K562 (cell line): Measurements from ENCODE around the gene SPTLC2. TPM values are rescaled to one million over a fixed set of nuclear protein-coding genes. Genes with fewer than 3 reads are reported as not detected.

Experiments
- ATAC-seq: fragments of 200-7000 bp; cut with Tn5 transposase; 3 replicates; pipeline ENCODE4 v1.9.1; 2020; ENCODE audit warnings: moderate library complexity
- BruUV-seq: library from RNA; stranded (reverse); fragments of 400-500 nt; replicated peaks from 2 replicates; lab custom pipeline; 2021; lab: Mats Ljungman, UMichigan
- CTCF ChIA-PET: fragments of 300-600 bp; formaldehyde crosslinking; extraction: SDS; loops from one replicate; lab custom pipeline; 2021; ENCODE audit warnings: low intra/inter-chr PET ratio; lab: Yijun Ruan, JAX
- POLR2A ChIA-PET: fragments of 300-600, 350-650 bp; sonication (Branson Sonifier 250); formaldehyde crosslinking; extraction: SDS; loops from one replicate; lab custom pipeline; 2021; ENCODE audit warnings: antibody characterized with exemption, inconsistent platforms; lab: Yijun Ruan, JAX
- DNase-seq, 4 experiments: peaks; one replicate each; pipeline versions ENCODE4 v3.0.0 to v3.0.0-alpha.2; 2011 to 2018; ENCODE audit warnings: low spot score in 3 of 4, mixed read lengths in 3 of 4; ENCODE audit errors: extremely low read depth in 1 of 4
- FAIRE-seq: peaks from 2 replicates; lab custom pipeline; 2011; peaks lifted over from hg19 to GRCh38; lab: Jason Lieb, UNC
- H2AFZ ChIP-seq: 2 replicates; pipeline ENCODE4 v1.6.0; 2011; ENCODE audit warnings: low read depth, low read length, control low read depth, inconsistent platforms
- H3K27ac ChIP-seq: fragments of 200-600 bp; 3 replicates; pipeline ENCODE4 v1.8.0; 2011; ENCODE audit warnings: low read depth, mild to moderate bottlenecking, control low read depth, inconsistent platforms, low read length, moderate library complexity, mixed read lengths; ENCODE audit errors: extremely low read depth
- H3K27me3 ChIP-seq, 2 experiments: fragments of 300-600 bp in 1 of 2; 2 replicates in 1 of 2; 3 replicates in 1 of 2; pipeline versions ENCODE4 v1.6.0 to v1.8.0; 2011; ENCODE audit warnings: inconsistent platforms in 2 of 2, low read length in 2 of 2, mild to moderate bottlenecking in 1 of 2, mixed read lengths in 1 of 2, moderate library complexity in 1 of 2; ENCODE audit not compliant: control insufficient read depth in 2 of 2, insufficient read depth in 2 of 2
- H3K36me3 ChIP-seq: fragments of 300-600 bp; 3 replicates; pipeline ENCODE4 v1.8.0; 2011; ENCODE audit warnings: mild to moderate bottlenecking, low read length, inconsistent platforms; ENCODE audit not compliant: control insufficient read depth, insufficient read depth
- H3K4me1 ChIP-seq, 2 experiments: fragments of 200-600 bp in 1 of 2; replicated peaks in 1 of 2; 2 replicates in 1 of 2; 3 replicates in 1 of 2; pipeline versions ENCODE4 v1.5.1 to v1.8.0; 2011; ENCODE audit warnings: inconsistent platforms in 2 of 2, low read length in 2 of 2, mild to moderate bottlenecking in 1 of 2, mixed read lengths in 1 of 2, moderate library complexity in 1 of 2; ENCODE audit not compliant: control insufficient read depth in 2 of 2, insufficient read depth in 2 of 2
- H3K4me2 ChIP-seq: 2 replicates; pipeline ENCODE4 v1.6.1; 2011; ENCODE audit warnings: low read length, control low read depth, inconsistent platforms, mixed read lengths; ENCODE audit not compliant: insufficient read depth
- H3K4me3 ChIP-seq: fragments of 200-600 bp; sonication (generic), shearing (Covaris generic); 2 replicates; pipeline ENCODE4 v1.5.1; 2016; ENCODE audit warnings: control low read depth, inconsistent platforms
- H3K79me2 ChIP-seq: fragments of 200-600 bp; 3 replicates; pipeline ENCODE4 v1.8.0; 2011; ENCODE audit warnings: low read length, inconsistent platforms; ENCODE audit not compliant: control insufficient read depth, insufficient read depth
- H3K9ac ChIP-seq, 2 experiments: 2 replicates each; pipeline versions ENCODE4 v1.6.0 to v1.6.1; 2011; ENCODE audit warnings: low read depth in 2 of 2, low read length in 2 of 2, control low read depth in 1 of 2, inconsistent platforms in 1 of 2, mild to moderate bottlenecking in 1 of 2, mixed read lengths in 1 of 2; ENCODE audit not compliant: insufficient read depth in 1 of 2
- H3K9me1 ChIP-seq: one replicate; pipeline ENCODE4 v1.6.0; 2011; ENCODE audit warnings: inconsistent platforms, mild to moderate bottlenecking, low read length, moderate library complexity; ENCODE audit not compliant: control insufficient read depth, insufficient read depth
- H3K9me3 ChIP-seq: replicated peaks from 2 replicates; pipeline ENCODE4 v1.5.1; 2011; ENCODE audit warnings: low read depth, low read length, inconsistent platforms; ENCODE audit not compliant: control insufficient read depth, insufficient read depth
- H4K20me1 ChIP-seq: replicated peaks from 2 replicates; pipeline ENCODE4 v1.6.1; 2011; ENCODE audit warnings: low read length, inconsistent platforms, mixed read lengths; ENCODE audit not compliant: control insufficient read depth, insufficient read depth
- BDP1 ChIP-seq: IDR thresholded peaks from 3 replicates; pipeline ENCODE4 v1.6.1; 2011; ENCODE audit not compliant: insufficient read length, insufficient read depth
- CHD2 ChIP-seq: IDR thresholded peaks from 2 replicates; pipeline ENCODE4 v1.6.1; 2011; ENCODE audit warnings: low read depth, low read length
- KDM4B ChIP-seq, 2 experiments: fragments of 450-650 bp in 1 of 2; sonication (generic) in 1 of 2; IDR thresholded peaks; 2 replicates each; pipeline ENCODE4 v1.6.1; 2016 to 2017; ENCODE audit warnings: borderline replicate concordance in 2 of 2, antibody characterized with exemption in 1 of 2, low read depth in 1 of 2, mild to moderate bottlenecking in 1 of 2
- KLF6 ChIP-seq: fragments of 250-450 bp; sonication (Bioruptor Pico); IDR thresholded peaks from 2 replicates; pipeline ENCODE4 v1.4.0; 2020; ENCODE audit warnings: mild to moderate bottlenecking, moderate library complexity, borderline replicate concordance
- POLR3A ChIP-seq: IDR thresholded peaks from 2 replicates; pipeline ENCODE4 v1.6.1; 2011; ENCODE audit warnings: borderline replicate concordance, mild to moderate bottlenecking, moderate library complexity; ENCODE audit not compliant: insufficient read length, insufficient read depth; ENCODE audit errors: extremely low read depth
- SFPQ ChIP-seq: fragments of 200-400 bp; formaldehyde crosslinking; IDR thresholded peaks from 2 replicates; pipeline ENCODE4 v1.6.1; 2017; ENCODE audit warnings: mild to moderate bottlenecking, low read depth, low read length, moderate library complexity
- SP2 ChIP-seq: IDR thresholded peaks from 2 replicates; pipeline ENCODE4 v1.6.1; 2011; ENCODE audit warnings: mild to moderate bottlenecking, low read depth, low read length, moderate library complexity; ENCODE audit not compliant: poor library complexity, severe bottlenecking; ENCODE audit errors: extremely low read depth
- SPI1 ChIP-seq: IDR thresholded peaks from 2 replicates; pipeline ENCODE4 v1.6.1; 2011; ENCODE audit warnings: low read depth, low read length, control low read depth, borderline replicate concordance
- SRF ChIP-seq, 2 experiments: fragments of 250-450, 450-650 bp in 1 of 2; sonication (Bioruptor Pico) in 1 of 2; sonication (generic) in 1 of 2; formaldehyde crosslinking; IDR thresholded peaks; 2 replicates each; pipeline versions ENCODE4 v1.5.0 to v1.5.1; 2020 to 2022; ENCODE audit warnings: mild to moderate bottlenecking in 1 of 2, missing genetic modification reagents in 1 of 2
- TAF9B ChIP-seq: fragments of 450-650 bp; IDR thresholded peaks from 2 replicates; pipeline ENCODE4 v1.6.1; 2018; ENCODE audit warnings: mild to moderate bottlenecking; ENCODE audit not compliant: partially characterized antibody
- ZEB2 ChIP-seq: fragments of 450-650 bp; IDR thresholded peaks from 2 replicates; pipeline ENCODE4 v1.6.1; 2016
- ZFX ChIP-seq: sonication (generic); formaldehyde crosslinking; IDR thresholded peaks from 2 replicates; pipeline ENCODE4 v1.8.0; 2022; ENCODE audit warnings: mild to moderate bottlenecking, missing genetic modification reagents, moderate library complexity
- ZNF140 ChIP-seq: fragments of 250-450 bp; sonication (Bioruptor Pico); IDR thresholded peaks from 2 replicates; pipeline ENCODE4 v1.8.0; 2021; ENCODE audit warnings: moderate library complexity, mild to moderate bottlenecking, inconsistent platforms
- WGBS: fragments of 100-300 bp; shearing (Covaris generic); methylation state at CpG from one replicate; pipeline ENCODE4 v1.1.6; 2016; ENCODE audit warnings: low coverage, mixed read lengths; ENCODE audit not compliant: insufficient coverage; ENCODE audit errors: missing lambda C conversion rate; 5-methylcytosine and 5-hydroxymethylcytosine counted together
- in situ Hi-C: fragments of 300-500 bp; cut with MboI; formaldehyde crosslinking; loops from 4 replicates; pipeline ENCODE4 v1.15.0; 2018; ENCODE audit warnings: inconsistent platforms, mixed read lengths
- intact Hi-C: fragments of 100-400 bp; cut with micrococcal nuclease; formaldehyde crosslinking; loops from 2 replicates; pipeline ENCODE4 v1.14.2; 2022
- polyA plus RNA-seq, 8 experiments: library from polyadenylated mRNA; depleted of rRNA in 4 of 8; stranded (reverse) in 5 of 8; unstranded in 3 of 8; fragments of >200 nt; fragmentation: Nextera tagmentation in 2 of 8; fragmentation: Illumina TruSeq in 1 of 8; extraction: Ambion mirVana in 2 of 8; extraction: Trizol in 1 of 8; gene quantifications; 2 replicates each; pipeline versions ENCODE4 v1.2.1 to v1.2.3, GENCODE V29; 2011 to 2014; ENCODE audit warnings: inconsistent platforms in 1 of 8, missing spikeins in 1 of 8
- total RNA-seq, 7 experiments: library from RNA; depleted of rRNA in 6 of 7; stranded (reverse); fragments of >200 nt in 6 of 7; fragmentation: Illumina TruSeq in 2 of 7; extraction: Trizol in 2 of 7; gene quantifications; 2 replicates each; pipeline versions ENCODE4 v1.2.1 to v1.2.3, GENCODE V29; 2011 to 2021; ENCODE audit warnings: low replicate concordance in 1 of 7

The SPTLC2 gene
- total and polyA plus RNA-seq, 9 of the 15 experiments (the other 6 are each of a cell fraction or from before 2014, with no cell fraction given): 4.5 to 30.4 (median 14.0) TPM

DNA sequence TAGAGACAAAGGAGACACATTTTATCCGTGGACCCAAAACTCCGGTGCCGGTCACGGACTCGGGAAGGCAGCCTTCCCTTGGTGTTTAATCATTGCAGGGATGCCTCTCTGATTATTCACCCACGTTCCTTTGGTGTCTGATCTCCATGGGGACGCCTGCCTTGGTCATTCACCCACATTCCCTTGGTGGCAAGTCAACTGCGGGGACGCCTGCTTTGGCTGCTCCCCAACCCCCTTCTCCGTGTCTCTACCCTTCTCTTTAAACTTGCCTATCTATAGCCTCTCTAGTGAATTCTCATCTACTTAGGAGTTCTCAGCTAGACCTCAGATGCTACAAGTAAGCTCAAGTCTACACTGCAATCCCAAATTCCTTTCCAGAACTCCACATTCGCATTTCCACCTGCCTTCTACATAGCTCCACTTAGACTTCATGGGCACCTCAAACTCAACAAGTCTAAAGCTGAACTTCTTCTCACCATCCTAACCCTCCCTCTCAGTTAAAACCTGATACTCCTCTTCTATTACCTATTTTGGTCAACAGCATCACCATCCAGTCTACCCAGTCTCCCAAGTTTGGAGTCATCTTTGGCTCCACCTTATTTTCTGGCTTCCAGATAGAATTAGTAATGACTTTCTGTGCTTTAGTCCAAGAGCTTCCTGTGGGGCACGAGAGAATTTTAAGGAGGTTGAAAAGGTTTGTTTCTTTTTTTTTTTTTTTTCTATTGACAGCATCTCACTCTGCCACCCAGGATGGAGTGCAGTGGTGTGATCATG, 14.4 kb downstream of the SPTLC2 start:
- POLR2A ChIA-PET: no interaction called here
- no peak for TF ChIP-seq BDP1
- no peak for TF ChIP-seq KDM4B (IDR thresholded peaks at IDR 0.05; ENCODE audit: borderline replicate concordance in 2 of 2, low read depth in 1 of 2)
- no peak for TF ChIP-seq POLR3A
- TF ChIP-seq ZEB2: no peak
- TF ChIP-seq SFPQ: no peak
- TF ChIP-seq KLF6 (CRISPR knock-in tag): no peak
- no peak for TF ChIP-seq SRF (CRISPR knock-in tag; IDR thresholded peaks at IDR 0.05)
- no peak for TF ChIP-seq SPI1
- TF ChIP-seq SP2: no peak
- TF ChIP-seq CHD2: no peak
- TF ChIP-seq TAF9B: no peak
- TF ChIP-seq ZNF140: no peak
- TF ChIP-seq ZFX (CRISPR knock-in tag): no peak

More for the DNA sequence above, 14.4 kb downstream of the SPTLC2 start:
- no peaks in the 10 kb centered on the region for H3K9me3 ChIP-seq
- no peak overlapping the region for H3K4me3 ChIP-seq
- no TSS peak for BruUV-seq
- DNase-seq (no peak), ATAC-seq (no peak), FAIRE-seq (no peak)
- no peaks in the 10 kb centered on the region for H3K27me3 ChIP-seq
- 84% methylated on average over 5 of the region's 12 CpGs for WGBS
- H3K36me3 ChIP-seq: peaks cover 10% of the 10 kb centered on the region; the same call in 2 of the 3 replicates
- no peak overlapping the region for H3K27ac ChIP-seq
- no peak overlapping the region for H3K9ac ChIP-seq
- no peak overlapping the region for H2AFZ ChIP-seq
- no peaks in the 10 kb centered on the region for H3K9me1 ChIP-seq
- CTCF ChIA-PET: no interaction called here
- H3K4me1 ChIP-seq: peaks cover 17 to 38% of the 10 kb centered on the region in 2 experiments
- H4K20me1 ChIP-seq: peaks cover 11% of the 10 kb centered on the region; the same call in 1 of the 2 replicates
- intact Hi-C loops: loop anchor here (10.0 kb wide), 1 partner anchor 277 kb away; the partner anchor contains the start of genes GSTZ1 and POMT2
- no peak overlapping the region for H3K4me2 ChIP-seq
- in situ Hi-C loops: no loop called here
- peaks cover 86% of the 10 kb centered on the region for H3K79me2 ChIP-seq
